ENCODE results near the gene ATP11A. TPM values are rescaled to one million over a fixed set of nuclear protein-coding genes. Genes with fewer than 3 reads are reported as not detected.

ATP11A gene
- total and polyA plus RNA-seq, 2 experiments from 2014 or later: 12.3 to 52.6 TPM

GRCh38 chr13:112885242-112885781, 195.5 kb downstream of the ATP11A start (continued):
- TF ChIP-seq, protein P1, sequence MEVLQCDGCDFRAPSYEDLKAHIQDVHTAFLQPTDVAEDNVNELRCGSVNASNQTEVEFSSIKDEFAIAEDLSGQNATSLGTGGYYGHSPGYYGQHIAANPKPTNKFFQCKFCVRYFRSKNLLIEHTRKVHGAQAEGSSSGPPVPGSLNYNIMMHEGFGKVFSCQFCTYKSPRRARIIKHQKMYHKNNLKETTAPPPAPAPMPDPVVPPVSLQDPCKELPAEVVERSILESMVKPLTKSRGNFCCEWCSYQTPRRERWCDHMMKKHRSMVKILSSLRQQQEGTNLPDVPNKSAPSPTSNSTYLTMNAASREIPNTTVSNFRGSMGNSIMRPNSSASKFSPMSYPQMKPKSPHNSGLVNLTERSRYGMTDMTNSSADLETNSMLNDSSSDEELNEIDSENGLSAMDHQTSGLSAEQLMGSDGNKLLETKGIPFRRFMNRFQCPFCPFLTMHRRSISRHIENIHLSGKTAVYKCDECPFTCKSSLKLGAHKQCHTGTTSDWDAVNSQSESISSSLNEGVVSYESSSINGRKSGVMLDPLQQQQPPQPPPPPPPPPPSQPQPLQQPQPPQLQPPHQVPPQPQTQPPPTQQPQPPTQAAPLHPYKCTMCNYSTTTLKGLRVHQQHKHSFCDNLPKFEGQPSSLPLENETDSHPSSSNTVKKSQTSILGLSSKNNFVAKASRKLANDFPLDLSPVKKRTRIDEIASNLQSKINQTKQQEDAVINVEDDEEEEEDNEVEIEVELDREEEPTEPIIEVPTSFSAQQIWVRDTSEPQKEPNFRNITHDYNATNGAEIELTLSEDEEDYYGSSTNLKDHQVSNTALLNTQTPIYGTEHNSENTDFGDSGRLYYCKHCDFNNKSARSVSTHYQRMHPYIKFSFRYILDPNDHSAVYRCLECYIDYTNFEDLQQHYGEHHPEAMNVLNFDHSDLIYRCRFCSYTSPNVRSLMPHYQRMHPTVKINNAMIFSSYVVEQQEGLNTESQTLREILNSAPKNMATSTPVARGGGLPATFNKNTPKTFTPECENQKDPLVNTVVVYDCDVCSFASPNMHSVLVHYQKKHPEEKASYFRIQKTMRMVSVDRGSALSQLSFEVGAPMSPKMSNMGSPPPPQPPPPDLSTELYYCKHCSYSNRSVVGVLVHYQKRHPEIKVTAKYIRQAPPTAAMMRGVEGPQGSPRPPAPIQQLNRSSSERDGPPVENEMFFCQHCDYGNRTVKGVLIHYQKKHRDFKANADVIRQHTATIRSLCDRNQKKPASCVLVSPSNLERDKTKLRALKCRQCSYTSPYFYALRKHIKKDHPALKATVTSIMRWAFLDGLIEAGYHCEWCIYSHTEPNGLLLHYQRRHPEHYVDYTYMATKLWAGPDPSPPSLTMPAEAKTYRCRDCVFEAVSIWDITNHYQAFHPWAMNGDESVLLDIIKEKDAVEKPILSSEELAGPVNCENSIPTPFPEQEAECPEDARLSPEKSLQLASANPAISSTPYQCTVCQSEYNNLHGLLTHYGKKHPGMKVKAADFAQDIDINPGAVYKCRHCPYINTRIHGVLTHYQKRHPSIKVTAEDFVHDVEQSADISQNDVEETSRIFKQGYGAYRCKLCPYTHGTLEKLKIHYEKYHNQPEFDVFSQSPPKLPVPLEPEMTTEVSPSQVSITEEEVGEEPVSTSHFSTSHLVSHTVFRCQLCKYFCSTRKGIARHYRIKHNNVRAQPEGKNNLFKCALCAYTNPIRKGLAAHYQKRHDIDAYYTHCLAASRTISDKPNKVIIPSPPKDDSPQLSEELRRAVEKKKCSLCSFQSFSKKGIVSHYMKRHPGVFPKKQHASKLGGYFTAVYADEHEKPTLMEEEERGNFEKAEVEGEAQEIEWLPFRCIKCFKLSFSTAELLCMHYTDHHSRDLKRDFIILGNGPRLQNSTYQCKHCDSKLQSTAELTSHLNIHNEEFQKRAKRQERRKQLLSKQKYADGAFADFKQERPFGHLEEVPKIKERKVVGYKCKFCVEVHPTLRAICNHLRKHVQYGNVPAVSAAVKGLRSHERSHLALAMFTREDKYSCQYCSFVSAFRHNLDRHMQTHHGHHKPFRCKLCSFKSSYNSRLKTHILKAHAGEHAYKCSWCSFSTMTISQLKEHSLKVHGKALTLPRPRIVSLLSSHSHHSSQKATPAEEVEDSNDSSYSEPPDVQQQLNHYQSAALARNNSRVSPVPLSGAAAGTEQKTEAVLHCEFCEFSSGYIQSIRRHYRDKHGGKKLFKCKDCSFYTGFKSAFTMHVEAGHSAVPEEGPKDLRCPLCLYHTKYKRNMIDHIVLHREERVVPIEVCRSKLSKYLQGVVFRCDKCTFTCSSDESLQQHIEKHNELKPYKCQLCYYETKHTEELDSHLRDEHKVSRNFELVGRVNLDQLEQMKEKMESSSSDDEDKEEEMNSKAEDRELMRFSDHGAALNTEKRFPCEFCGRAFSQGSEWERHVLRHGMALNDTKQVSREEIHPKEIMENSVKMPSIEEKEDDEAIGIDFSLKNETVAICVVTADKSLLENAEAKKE (CRISPR knock-in tag; IDR thresholded peaks at IDR 0.05): no peak
- TF ChIP-seq ZNF331 (CRISPR knock-in tag; IDR thresholded peaks at IDR 0.05; ENCODE audit: low read depth) (no peak), STAT1 (IDR thresholded peaks at IDR 0.05; ENCODE audit: unreplicated experiment) (no peak), POLR2AphosphoS5 (IDR thresholded peaks at IDR 0.05; ENCODE audit: low read depth) (no peak; the same call in 1 of the 2 replicates), JUNB (IDR thresholded peaks at IDR 0.05; ENCODE audit: unreplicated experiment) (no peak)
- TF ChIP-seq, protein P2, sequence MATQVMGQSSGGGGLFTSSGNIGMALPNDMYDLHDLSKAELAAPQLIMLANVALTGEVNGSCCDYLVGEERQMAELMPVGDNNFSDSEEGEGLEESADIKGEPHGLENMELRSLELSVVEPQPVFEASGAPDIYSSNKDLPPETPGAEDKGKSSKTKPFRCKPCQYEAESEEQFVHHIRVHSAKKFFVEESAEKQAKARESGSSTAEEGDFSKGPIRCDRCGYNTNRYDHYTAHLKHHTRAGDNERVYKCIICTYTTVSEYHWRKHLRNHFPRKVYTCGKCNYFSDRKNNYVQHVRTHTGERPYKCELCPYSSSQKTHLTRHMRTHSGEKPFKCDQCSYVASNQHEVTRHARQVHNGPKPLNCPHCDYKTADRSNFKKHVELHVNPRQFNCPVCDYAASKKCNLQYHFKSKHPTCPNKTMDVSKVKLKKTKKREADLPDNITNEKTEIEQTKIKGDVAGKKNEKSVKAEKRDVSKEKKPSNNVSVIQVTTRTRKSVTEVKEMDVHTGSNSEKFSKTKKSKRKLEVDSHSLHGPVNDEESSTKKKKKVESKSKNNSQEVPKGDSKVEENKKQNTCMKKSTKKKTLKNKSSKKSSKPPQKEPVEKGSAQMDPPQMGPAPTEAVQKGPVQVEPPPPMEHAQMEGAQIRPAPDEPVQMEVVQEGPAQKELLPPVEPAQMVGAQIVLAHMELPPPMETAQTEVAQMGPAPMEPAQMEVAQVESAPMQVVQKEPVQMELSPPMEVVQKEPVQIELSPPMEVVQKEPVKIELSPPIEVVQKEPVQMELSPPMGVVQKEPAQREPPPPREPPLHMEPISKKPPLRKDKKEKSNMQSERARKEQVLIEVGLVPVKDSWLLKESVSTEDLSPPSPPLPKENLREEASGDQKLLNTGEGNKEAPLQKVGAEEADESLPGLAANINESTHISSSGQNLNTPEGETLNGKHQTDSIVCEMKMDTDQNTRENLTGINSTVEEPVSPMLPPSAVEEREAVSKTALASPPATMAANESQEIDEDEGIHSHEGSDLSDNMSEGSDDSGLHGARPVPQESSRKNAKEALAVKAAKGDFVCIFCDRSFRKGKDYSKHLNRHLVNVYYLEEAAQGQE (IDR thresholded peaks at IDR 0.05; ENCODE audit: unreplicated experiment): no peak

All from GM23338 (cell line).